SK-N-SH treated with all-trans-retinoic acid at 6 μM for 48 hours (cell line): ENCODE data around the gene SEMA5A.

Experiments
- ATAC-seq: fragments of 200-7000 bp; cut with Tn5 transposase; 3 replicates; pipeline ENCODE4 v1.9.1; 2020; ENCODE audit warnings: mild to moderate bottlenecking, moderate library complexity
- ARNTL ChIP-seq: fragments of 450-650 bp; formaldehyde crosslinking; IDR thresholded peaks from 2 replicates; pipeline ENCODE4 v1.5.0; 2020; ENCODE audit warnings: low read depth, mild to moderate bottlenecking, moderate library complexity, borderline replicate concordance
- BACH2 ChIP-seq: fragments of 250-450 bp; sonication (Bioruptor Pico); IDR thresholded peaks from 2 replicates; pipeline ENCODE4 v1.9.0; 2021; ENCODE audit warnings: mild to moderate bottlenecking, borderline replicate concordance
- CSDC2 ChIP-seq: fragments of 250-450 bp; sonication (Bioruptor Pico); IDR thresholded peaks from 2 replicates; pipeline ENCODE4 v1.5.0; 2020; ENCODE audit warnings: mild to moderate bottlenecking, moderate library complexity
- ESRRG ChIP-seq: fragments of 250-450 bp; sonication (Bioruptor Pico); IDR thresholded peaks from 2 replicates; pipeline ENCODE4 v1.6.1; 2021; ENCODE audit warnings: mild to moderate bottlenecking
- GLIS3 ChIP-seq: fragments of 250-450 bp; sonication (Bioruptor Pico); IDR thresholded peaks from 2 replicates; pipeline ENCODE4 v1.5.0; 2020; ENCODE audit warnings: mild to moderate bottlenecking, moderate library complexity
- ISL1 ChIP-seq: fragments of 250-450 bp; sonication (Bioruptor Pico); IDR thresholded peaks from 2 replicates; pipeline ENCODE4 v2.1.2; 2022; ENCODE audit warnings: mild to moderate bottlenecking, moderate library complexity
- OSR1 ChIP-seq: fragments of 250-450 bp; sonication (Bioruptor Pico); IDR thresholded peaks from 2 replicates; pipeline ENCODE4 v1.8.0; 2022; ENCODE audit warnings: moderate library complexity, mild to moderate bottlenecking, inconsistent platforms
- PATZ1 ChIP-seq: fragments of 250-450 bp; sonication (Bioruptor Pico); IDR thresholded peaks from 2 replicates; pipeline ENCODE4 v1.8.0; 2020; ENCODE audit warnings: mild to moderate bottlenecking, moderate library complexity, borderline replicate concordance
- POU6F1 ChIP-seq: fragments of 250-450 bp; sonication (Bioruptor Pico); IDR thresholded peaks from 2 replicates; pipeline ENCODE4 v1.8.0; 2021; ENCODE audit warnings: low read depth, mild to moderate bottlenecking, moderate library complexity, borderline replicate concordance
- PPARA ChIP-seq: fragments of 250-450 bp; sonication (Bioruptor Pico); IDR thresholded peaks from 2 replicates; pipeline ENCODE4 v1.5.0; 2020; ENCODE audit warnings: mild to moderate bottlenecking, borderline replicate concordance
- RARB ChIP-seq: fragments of 250-450 bp; sonication (Bioruptor Pico); IDR thresholded peaks from 2 replicates; pipeline ENCODE4 v1.8.0; 2021; ENCODE audit warnings: mild to moderate bottlenecking, moderate library complexity
- SNAI2 ChIP-seq: fragments of 250-450 bp; sonication (Bioruptor Pico); IDR thresholded peaks from 2 replicates; pipeline ENCODE4 v1.5.0; 2020; ENCODE audit warnings: mild to moderate bottlenecking, moderate library complexity
- TCF4 ChIP-seq: fragments of 250-450 bp; sonication (Bioruptor Pico); IDR thresholded peaks from 2 replicates; pipeline ENCODE4 v1.8.0; 2021; ENCODE audit warnings: mild to moderate bottlenecking, moderate library complexity, borderline replicate concordance
- TOX ChIP-seq: fragments of 250-450 bp; sonication (Bioruptor Pico); IDR thresholded peaks from 2 replicates; pipeline ENCODE4 v1.8.0; 2021; ENCODE audit warnings: mild to moderate bottlenecking, moderate library complexity, borderline replicate concordance
- TSHZ2 ChIP-seq: fragments of 250-450 bp; sonication (Bioruptor Pico); IDR thresholded peaks from 2 replicates; pipeline ENCODE4 v1.5.0; 2020; ENCODE audit warnings: mild to moderate bottlenecking, moderate library complexity
- ZC3H10 ChIP-seq: fragments of 250-450 bp; sonication (Bioruptor Pico); IDR thresholded peaks from 2 replicates; pipeline ENCODE4 v1.5.1; 2021; ENCODE audit warnings: mild to moderate bottlenecking, moderate library complexity
- ZFP3 ChIP-seq: fragments of 250-450 bp; sonication (Bioruptor Pico); IDR thresholded peaks from 2 replicates; pipeline ENCODE4 v1.5.0; 2020; ENCODE audit warnings: mild to moderate bottlenecking, moderate library complexity
- ZFP30 ChIP-seq: fragments of 450-650 bp; formaldehyde crosslinking; IDR thresholded peaks from 2 replicates; pipeline ENCODE4 v1.5.0; 2022; ENCODE audit warnings: mild to moderate bottlenecking, moderate library complexity
- ZNF565 ChIP-seq: fragments of 450-650 bp; formaldehyde crosslinking; conservative IDR thresholded peaks from 2 replicates; pipeline ENCODE4 v1.5.0; 2020; ENCODE audit warnings: low read depth, mild to moderate bottlenecking, moderate library complexity
- ZNF70 ChIP-seq: fragments of 450-650 bp; formaldehyde crosslinking; IDR thresholded peaks from 2 replicates; pipeline ENCODE4 v1.5.0; 2020; ENCODE audit warnings: mild to moderate bottlenecking, moderate library complexity
- ZNF8 ChIP-seq: fragments of 450-650 bp; formaldehyde crosslinking; IDR thresholded peaks from 2 replicates; pipeline ENCODE4 v1.5.0; 2020; ENCODE audit warnings: mild to moderate bottlenecking, moderate library complexity

SEMA5A gene

GRCh38 chr5:9126490-9126889 is 419.4 kb downstream of the SEMA5A start (continued):
- no peak for TF ChIP-seq POU6F1 (CRISPR knock-in tag)
- no peak for TF ChIP-seq BACH2 (CRISPR knock-in tag)
- TF ChIP-seq GLIS3 (CRISPR knock-in tag), result no peak
- no peak for TF ChIP-seq ZFP30 (CRISPR knock-in tag)

GRCh38 chr5:9125852-9126251 is 420.0 kb downstream of the SEMA5A start:
- no peak for ATAC-seq
- no peak for TF ChIP-seq TSHZ2 (CRISPR knock-in tag)
- no peak for TF ChIP-seq BACH2 (CRISPR knock-in tag)
- TF ChIP-seq ZC3H10 (CRISPR knock-in tag), result no peak
- no peak for TF ChIP-seq ZNF70 (CRISPR knock-in tag)
- TF ChIP-seq TOX (CRISPR knock-in tag), result no peak
- no peak for TF ChIP-seq GLIS3 (CRISPR knock-in tag)
- TF ChIP-seq ESRRG (CRISPR knock-in tag), result no peak
- no peak for TF ChIP-seq RARB (CRISPR knock-in tag)
- TF ChIP-seq ZNF8 (CRISPR knock-in tag), result no peak
- TF ChIP-seq ARNTL, result no peak

GRCh38 chr5:9124838-9125237 is 421.0 kb downstream of the SEMA5A start:
- no peak for ATAC-seq

More at GRCh38 chr5:9124838-9125237, 421.0 kb downstream of the SEMA5A start:
- TF ChIP-seq ARNTL (no peak), ZNF565 (no peak), ZFP3 (CRISPR knock-in tag) (no peak), ISL1 (CRISPR knock-in tag) (no peak), GLIS3 (CRISPR knock-in tag) (no peak), ZFP30 (CRISPR knock-in tag) (no peak), TOX (CRISPR knock-in tag) (no peak), ZNF8 (CRISPR knock-in tag) (no peak), TSHZ2 (CRISPR knock-in tag) (no peak), BACH2 (CRISPR knock-in tag) (no peak), OSR1 (CRISPR knock-in tag) (no peak), SNAI2 (CRISPR knock-in tag) (no peak), CSDC2 (CRISPR knock-in tag) (no peak), ZNF70 (CRISPR knock-in tag) (no peak), TCF4 (CRISPR knock-in tag) (no peak), POU6F1 (CRISPR knock-in tag) (no peak), PATZ1 (CRISPR knock-in tag) (no peak), PPARA (CRISPR knock-in tag) (no peak)
